ENCODE measurements around the gene PTPRC.
A peak's percentile ranks its signal among the peaks of the same experiment; 100 is the strongest.

Gene PTPRC

DNA sequence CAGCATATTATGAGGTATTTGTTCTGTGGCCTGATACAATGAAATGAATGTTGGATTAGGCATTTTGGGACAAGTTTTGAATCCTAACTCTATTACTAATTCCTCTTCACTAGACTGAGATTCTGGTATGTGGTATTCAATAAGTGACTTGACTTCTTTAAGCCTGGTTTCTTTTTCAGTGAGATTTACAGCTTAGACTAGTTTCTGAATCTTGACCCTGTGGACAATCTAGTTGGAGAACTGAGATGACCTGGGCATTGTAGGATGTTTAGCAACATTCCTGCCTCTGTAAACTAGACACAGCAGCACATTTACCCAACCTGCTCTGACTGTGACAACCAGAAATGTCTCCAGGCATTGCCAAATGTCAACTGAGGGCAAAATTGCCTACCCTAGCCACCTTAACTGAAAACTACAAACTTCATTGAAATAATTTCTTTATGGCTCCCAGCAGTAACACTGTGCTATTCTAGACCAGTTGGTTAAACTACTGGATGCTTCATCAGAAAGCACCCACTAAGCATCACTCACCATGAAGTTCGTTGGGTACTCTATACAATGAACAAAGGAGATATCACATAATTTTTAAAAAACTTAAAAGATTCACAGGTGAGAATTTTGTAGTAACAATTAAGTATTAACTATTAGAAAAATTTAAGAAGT, 16.8 kb downstream of the PTPRC start:
- no peaks in the 10 kb centered on the region for H3K36me3 ChIP-seq (ENCODE audit: control insufficient read depth in 1 of 2, insufficient read depth in 2 of 2, low read depth in 1 of 2, low read length in 2 of 2)
- no peak overlapping the region for H3K9ac ChIP-seq (ENCODE audit: low read length)
- DNase-seq, result no peak

DNA sequence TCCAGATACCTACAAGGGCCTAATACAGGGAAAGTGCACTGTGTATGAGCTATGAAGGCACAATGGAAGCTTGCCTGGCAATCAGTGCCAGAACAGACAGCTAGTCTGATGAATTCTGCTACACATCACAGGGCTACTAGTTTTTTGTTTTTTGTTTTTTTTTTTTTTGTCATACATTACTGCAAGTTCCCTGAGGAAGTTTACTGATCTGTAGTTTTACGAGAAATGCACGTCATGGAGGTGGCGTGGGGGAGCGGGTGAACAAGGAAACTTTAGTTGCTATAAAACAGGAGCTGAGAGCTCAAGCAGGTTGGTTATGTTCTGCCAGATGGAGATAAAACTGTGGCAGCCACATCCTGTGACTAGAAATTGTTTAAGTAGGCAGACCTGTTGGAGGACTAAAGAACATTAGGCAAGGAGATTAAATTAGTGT, 17.7 kb downstream of the PTPRC start:
- H3K4me3 ChIP-seq (ENCODE audit: insufficient read depth in 1 of 2, low read depth in 1 of 2, low read length in 2 of 2), result no peak overlapping the region
- H3K4me1 ChIP-seq (ENCODE audit: control insufficient read depth, insufficient read depth, low read depth, low read length), result peaks cover 4% of the 10 kb centered on the region
- H3K14ac ChIP-seq (ENCODE audit: low read length in 2 of 2), result no peak overlapping the region
- no peak overlapping the region for H2AFZ ChIP-seq (ENCODE audit: low read depth, low read length)
- 90% methylated on average over 4 of the region's 4 CpGs for WGBS
- peak overlapping the region; percentile 53 for H2AK5ac ChIP-seq (ENCODE audit: low read length, severe bottlenecking)
- no peak overlapping the region for H3K4me2 ChIP-seq (ENCODE audit: low read length, poor library complexity, severe bottlenecking)
- DNase-seq, result no peak
- H3K23ac ChIP-seq (ENCODE audit: low read length in 2 of 2), result no peak overlapping the region
- peak overlapping the region; percentile 68 for H2BK5ac ChIP-seq (ENCODE audit: low read depth, low read length, poor library complexity, severe bottlenecking)
- H3K9me3 ChIP-seq (ENCODE audit: control insufficient read depth, low read length), result no peaks in the 10 kb centered on the region
- no peak overlapping the region for H4K91ac ChIP-seq (ENCODE audit: low read length)
- H3K4ac ChIP-seq (ENCODE audit: low read depth in 1 of 2, low read length in 2 of 2), result no peak overlapping the region
- H3K79me1 ChIP-seq (replicated peaks; ENCODE audit: low read length, poor library complexity, severe bottlenecking), result no peaks in the 10 kb centered on the region
- H3K36me3 ChIP-seq (ENCODE audit: control insufficient read depth in 1 of 2, insufficient read depth in 2 of 2, low read depth in 1 of 2, low read length in 2 of 2), result no peaks in the 10 kb centered on the region
- no peak overlapping the region for H2BK120ac ChIP-seq (ENCODE audit: low read depth, low read length)
- H2BK12ac ChIP-seq (ENCODE audit: low read length in 2 of 2), result no peak overlapping the region
- no peak overlapping the region for H4K8ac ChIP-seq (ENCODE audit: low read length)
- H3K27ac ChIP-seq (ENCODE audit: low read length, poor library complexity, severe bottlenecking), result peak overlapping the region; percentile 74
- no peak overlapping the region for H3K9ac ChIP-seq (ENCODE audit: low read length)
- no peaks in the 10 kb centered on the region for H3K27me3 ChIP-seq (ENCODE audit: control insufficient read depth in 1 of 2, insufficient read depth in 1 of 2, low read length in 2 of 2)
- H2BK15ac ChIP-seq (ENCODE audit: low read depth, poor library complexity, severe bottlenecking), result no peak overlapping the region
- no peak overlapping the region for H3K18ac ChIP-seq (ENCODE audit: low read depth in 1 of 2, low read length in 2 of 2)

More for the DNA sequence above, 16.8 kb downstream of the PTPRC start:
- Histone ChIP-seq H4K91ac (ENCODE audit: low read length) (no peak overlapping the region), H3K4me1 (ENCODE audit: control insufficient read depth, insufficient read depth, low read depth, low read length) (peaks cover 4% of the 10 kb centered on the region), H3K4ac (ENCODE audit: low read depth in 1 of 2, low read length in 2 of 2) (peak overlapping the region in 1 of 2 experiments; percentile 37), H3K4me3 (ENCODE audit: insufficient read depth in 1 of 2, low read depth in 1 of 2, low read length in 2 of 2) (no peak overlapping the region), H3K79me1 (replicated peaks; ENCODE audit: low read length, poor library complexity, severe bottlenecking) (no peaks in the 10 kb centered on the region), H2BK15ac (ENCODE audit: low read depth, poor library complexity, severe bottlenecking) (no peak overlapping the region), H2BK12ac (ENCODE audit: low read length in 2 of 2) (no peak overlapping the region), H3K27me3 (ENCODE audit: control insufficient read depth in 1 of 2, insufficient read depth in 1 of 2, low read length in 2 of 2) (no peaks in the 10 kb centered on the region), H3K23ac (ENCODE audit: low read length in 2 of 2) (no peak overlapping the region), H3K9me3 (ENCODE audit: control insufficient read depth, low read length) (no peaks in the 10 kb centered on the region), H3K14ac (ENCODE audit: low read length in 2 of 2) (no peak overlapping the region), H4K8ac (ENCODE audit: low read length) (no peak overlapping the region), H2BK5ac (ENCODE audit: low read depth, low read length, poor library complexity, severe bottlenecking) (no peak overlapping the region), H3K27ac (ENCODE audit: low read length, poor library complexity, severe bottlenecking) (peak overlapping the region; percentile 87), H3K4me2 (ENCODE audit: low read length, poor library complexity, severe bottlenecking) (no peak overlapping the region), H2BK120ac (ENCODE audit: low read depth, low read length) (no peak overlapping the region), H2AK5ac (ENCODE audit: low read length, severe bottlenecking) (peak overlapping the region; percentile 62), H2AFZ (ENCODE audit: low read depth, low read length) (no peak overlapping the region), H3K18ac (ENCODE audit: low read depth in 1 of 2, low read length in 2 of 2) (no peak overlapping the region)
- WGBS, result no CpG with 5 or more reads among the region's 1 CpG

DNA sequence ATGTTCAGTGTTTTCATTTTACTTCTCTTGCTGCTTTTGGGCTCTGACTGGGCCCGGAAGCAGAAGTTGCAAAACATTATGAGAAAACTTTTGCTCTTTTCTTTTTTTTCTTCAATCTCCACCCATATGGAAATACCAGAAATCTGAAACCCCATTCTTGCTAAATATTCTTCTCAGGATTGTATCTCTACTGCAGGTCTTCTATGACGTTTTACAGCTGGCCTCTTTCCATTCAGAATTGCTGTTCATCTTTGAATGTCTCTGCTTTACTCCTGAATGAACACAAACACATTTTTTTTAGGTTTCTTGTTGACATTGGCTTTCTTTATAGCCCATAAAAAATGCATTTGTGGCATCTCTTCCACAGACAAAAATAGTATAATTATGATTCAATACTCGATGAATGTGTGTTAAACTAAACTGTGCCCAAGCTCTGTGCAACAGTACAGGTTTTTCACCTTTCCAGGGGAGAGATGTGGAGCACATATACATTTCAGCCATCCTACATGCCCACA, 18.8 kb downstream of the PTPRC start:
- WGBS, result 63% methylated on average over 3 of the region's 3 CpGs
- Histone ChIP-seq H3K4ac (ENCODE audit: low read depth in 1 of 2, low read length in 2 of 2) (no peak overlapping the region), H3K27me3 (ENCODE audit: control insufficient read depth in 1 of 2, insufficient read depth in 1 of 2, low read length in 2 of 2) (no peaks in the 10 kb centered on the region), H3K23ac (ENCODE audit: low read length in 2 of 2) (no peak overlapping the region), H3K27ac (ENCODE audit: low read length, poor library complexity, severe bottlenecking) (peak overlapping the region; percentile 67), H2AK5ac (ENCODE audit: low read length, severe bottlenecking) (no peak overlapping the region), H2AFZ (ENCODE audit: low read depth, low read length) (no peak overlapping the region), H3K36me3 (ENCODE audit: control insufficient read depth in 1 of 2, insufficient read depth in 2 of 2, low read depth in 1 of 2, low read length in 2 of 2) (no peaks in the 10 kb centered on the region), H3K18ac (ENCODE audit: low read depth in 1 of 2, low read length in 2 of 2) (no peak overlapping the region), H3K79me1 (replicated peaks; ENCODE audit: low read length, poor library complexity, severe bottlenecking) (no peaks in the 10 kb centered on the region), H2BK12ac (ENCODE audit: low read length in 2 of 2) (no peak overlapping the region), H2BK5ac (ENCODE audit: low read depth, low read length, poor library complexity, severe bottlenecking) (no peak overlapping the region), H4K8ac (ENCODE audit: low read length) (no peak overlapping the region), H4K91ac (ENCODE audit: low read length) (no peak overlapping the region), H3K4me3 (ENCODE audit: insufficient read depth in 1 of 2, low read depth in 1 of 2, low read length in 2 of 2) (peak overlapping the region in 1 of 2 experiments; percentile 19), H3K9me3 (ENCODE audit: control insufficient read depth, low read length) (no peaks in the 10 kb centered on the region), H3K4me1 (ENCODE audit: control insufficient read depth, insufficient read depth, low read depth, low read length) (peaks cover 4% of the 10 kb centered on the region), H2BK15ac (ENCODE audit: low read depth, poor library complexity, severe bottlenecking) (no peak overlapping the region), H3K14ac (ENCODE audit: low read length in 2 of 2) (no peak overlapping the region), H3K4me2 (ENCODE audit: low read length, poor library complexity, severe bottlenecking) (no peak overlapping the region), H2BK120ac (ENCODE audit: low read depth, low read length) (no peak overlapping the region), H3K9ac (ENCODE audit: low read length) (peak overlapping the region; percentile 81)
- DNase-seq, result peak; percentile 82

DNA sequence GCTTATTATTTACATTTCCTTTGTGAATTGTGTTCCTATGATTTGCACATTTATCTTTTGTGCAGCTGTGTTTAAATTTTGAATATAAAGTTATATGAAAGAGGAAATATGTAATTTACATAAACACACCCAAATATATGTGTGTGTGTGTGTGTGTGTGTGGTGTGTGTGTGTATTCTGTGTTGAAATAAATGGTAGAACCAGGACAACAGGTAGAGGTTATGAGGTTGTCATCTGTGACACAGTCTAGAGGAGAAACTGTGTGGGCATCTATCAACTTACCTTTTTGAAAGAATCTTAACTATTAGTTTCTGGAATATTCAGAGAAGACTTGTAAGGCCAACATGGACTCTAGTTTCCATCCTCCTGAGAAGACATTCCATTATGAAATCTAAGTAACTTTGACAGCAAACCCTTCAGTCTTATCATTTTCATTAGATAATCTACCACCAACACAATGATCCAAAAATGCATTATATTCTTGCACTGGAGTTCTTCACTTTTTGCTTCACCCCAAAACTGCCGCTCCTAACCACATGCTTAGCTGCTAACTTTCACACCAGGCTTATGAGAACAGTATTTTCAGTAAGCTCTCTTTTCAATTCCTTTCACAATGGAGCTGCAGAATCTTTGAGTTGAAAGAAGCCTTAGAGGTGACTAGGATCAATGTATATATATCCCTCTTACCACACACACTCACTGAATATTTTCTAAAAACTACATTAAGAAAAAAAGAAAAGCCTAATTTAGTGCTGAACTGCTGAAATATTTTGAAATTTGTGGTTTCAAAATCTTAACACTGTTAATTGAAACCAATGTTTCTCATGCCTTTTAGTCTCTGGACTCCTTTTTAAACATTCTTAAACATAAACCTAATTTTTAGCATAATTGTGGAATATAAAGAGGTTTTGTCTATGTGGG, 21.8 kb downstream of the PTPRC start:
- Histone ChIP-seq H4K91ac (ENCODE audit: low read length) (no peak overlapping the region), H3K9ac (ENCODE audit: low read length) (no peak overlapping the region), H4K8ac (ENCODE audit: low read length) (no peak overlapping the region), H3K9me3 (ENCODE audit: control insufficient read depth, low read length) (no peaks in the 10 kb centered on the region), H3K14ac (ENCODE audit: low read length in 2 of 2) (no peak overlapping the region), H3K27me3 (ENCODE audit: control insufficient read depth in 1 of 2, insufficient read depth in 1 of 2, low read length in 2 of 2) (no peaks in the 10 kb centered on the region), H2AFZ (ENCODE audit: low read depth, low read length) (no peak overlapping the region), H2BK120ac (ENCODE audit: low read depth, low read length) (no peak overlapping the region), H3K4me2 (ENCODE audit: low read length, poor library complexity, severe bottlenecking) (no peak overlapping the region), H3K79me1 (replicated peaks; ENCODE audit: low read length, poor library complexity, severe bottlenecking) (no peaks in the 10 kb centered on the region), H3K4me3 (ENCODE audit: insufficient read depth in 1 of 2, low read depth in 1 of 2, low read length in 2 of 2) (no peak overlapping the region), H3K27ac (ENCODE audit: low read length, poor library complexity, severe bottlenecking) (no peak overlapping the region), H3K18ac (ENCODE audit: low read depth in 1 of 2, low read length in 2 of 2) (no peak overlapping the region), H3K4ac (ENCODE audit: low read depth in 1 of 2, low read length in 2 of 2) (no peak overlapping the region), H2BK5ac (ENCODE audit: low read depth, low read length, poor library complexity, severe bottlenecking) (no peak overlapping the region), H2BK12ac (ENCODE audit: low read length in 2 of 2) (no peak overlapping the region), H2AK5ac (ENCODE audit: low read length, severe bottlenecking) (no peak overlapping the region), H2BK15ac (ENCODE audit: low read depth, poor library complexity, severe bottlenecking) (no peak overlapping the region), H3K4me1 (ENCODE audit: control insufficient read depth, insufficient read depth, low read depth, low read length) (peaks cover 3% of the 10 kb centered on the region), H3K36me3 (ENCODE audit: control insufficient read depth in 1 of 2, insufficient read depth in 2 of 2, low read depth in 1 of 2, low read length in 2 of 2) (no peaks in the 10 kb centered on the region), H3K23ac (ENCODE audit: low read length in 2 of 2) (no peak overlapping the region)
- no peak for DNase-seq
- WGBS, result 94% methylated on average over 1 of the region's 1 CpG

Data from mesenchymal stem cell (in vitro differentiated cells and primary cell).